Measurements from ENCODE around the gene SRBD1.

- TF ChIP-seq MXD4 (CRISPR knock-in tag; IDR thresholded peaks at IDR 0.05; ENCODE audit: borderline replicate concordance): no peak
- no peak for TF ChIP-seq FOXJ3 (CRISPR knock-in tag; IDR thresholded peaks at IDR 0.05; ENCODE audit: borderline replicate concordance)
- no peak for TF ChIP-seq ZNF512 (CRISPR knock-in tag; IDR thresholded peaks at IDR 0.05; ENCODE audit: borderline replicate concordance)
Measured at GRCh38 chr2:45643543-45644542, 32.8 kb upstream of the SRBD1 start.

Data from WTC11 (cell line).